ENCODE results near the gene LRRC59. TPM values are rescaled to one million over a fixed set of nuclear protein-coding genes. Genes with fewer than 3 reads are reported as not detected.

LRRC59 gene
- total and polyA plus RNA-seq, 2 of the 13 experiments (the other 11 are each of a cell fraction or from before 2014, with no cell fraction given): 87.3 to 222 TPM

DNA sequence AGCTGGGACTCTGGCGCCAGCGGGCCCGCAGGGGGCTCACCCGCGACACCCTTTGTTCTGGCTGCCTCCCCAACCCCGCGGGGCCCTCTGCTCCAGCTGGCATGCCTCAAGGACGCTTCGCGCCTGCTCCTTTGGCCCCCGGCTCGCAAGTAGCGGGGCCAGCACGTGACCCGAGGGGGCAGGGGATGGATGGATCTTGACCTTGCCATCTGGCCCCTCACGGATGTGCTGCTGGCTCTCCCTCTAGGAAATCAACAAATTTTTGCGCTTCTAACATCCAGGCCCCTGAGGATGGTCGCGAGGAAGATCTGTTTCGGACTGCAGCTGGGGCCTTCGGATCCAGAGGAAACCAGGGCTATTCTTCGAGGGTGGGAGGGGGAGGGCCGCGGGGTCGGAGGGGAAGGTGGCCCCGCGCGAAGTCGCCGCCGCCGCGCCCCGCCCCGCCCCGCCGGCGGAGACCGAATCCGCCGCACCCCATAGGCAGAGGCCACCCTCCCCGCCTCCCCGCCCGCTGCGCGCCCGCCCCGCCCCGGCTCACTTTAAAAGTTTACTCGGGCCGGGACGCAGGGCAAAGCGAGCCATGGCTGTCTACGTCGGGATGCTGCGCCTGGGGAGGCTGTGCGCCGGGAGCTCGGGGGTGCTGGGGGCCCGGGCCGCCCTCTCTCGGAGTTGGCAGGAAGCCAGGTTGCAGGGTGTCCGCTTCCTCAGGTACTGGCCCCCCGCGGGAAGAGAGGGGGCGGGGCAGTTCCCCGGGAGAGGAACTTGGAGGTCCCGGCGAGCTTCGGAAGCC lies 28.6 kb upstream of the LRRC59 start, which contains the start of gene ACSF2:
Gene ACSF2 (plus strand): TSS at position 537 of the 790 bp plus-strand sequence. CDS start 44 bp downstream, at position 581.
- DNase-seq (ENCODE audit: low spot score) (peak; percentile 54), ATAC-seq (peak; percentile 67), FAIRE-seq (no peak)
- WGBS (ENCODE audit: low lambda C conversion rate): 4% methylated on average over 40 of the region's 70 CpGs
- ChIA-PET POLR2A (interaction anchor here (0.6 to 5.6 kb wide), 9 partner anchors 10 to 64 kb away, joined by 3 to 99 read pairs (median 5); partner anchors contain the start of genes LRRC59 and RSAD1), CTCF (ENCODE audit: low intra/inter-chr PET ratio, low total read pairs) (no interaction called here)
- Histone ChIP-seq H4K20me1 (ENCODE audit: insufficient read depth, low read length) (no peaks in the 10 kb centered on the region), H3K27me3 (ENCODE audit: control insufficient read depth in 1 of 2, insufficient read depth in 2 of 2, low read length in 2 of 2) (no peaks in the 10 kb centered on the region; a peak in 1 of 5 replicates), H3K9ac (ENCODE audit: insufficient read depth, low read depth, low read length) (peak within 1 kb of the TSS; percentile 84), H3K4me3 (replicated peaks in 1 of 3; ENCODE audit: insufficient read depth in 1 of 3, low read depth in 2 of 3, low read length in 3 of 3) (peak within 1 kb of the TSS; percentile 74 to 91 (median 90)), H3K27ac (ENCODE audit: extremely low read length, insufficient read depth, low read length) (peak within 1 kb of the TSS; percentile 83), H3K4me2 (ENCODE audit: low read depth, low read length) (peak within 1 kb of the TSS; percentile 100), H3K9me3 (ENCODE audit: low read length) (no peaks in the 10 kb centered on the region), H3K4me1 (ENCODE audit: insufficient read depth, low read length) (peaks cover 92% of the 10 kb centered on the region), H3K36me3 (replicated peaks in 1 of 2; ENCODE audit: control insufficient read depth in 1 of 2, insufficient read depth in 2 of 2, low read length in 2 of 2) (no peaks in the 10 kb centered on the region), H2AFZ (ENCODE audit: low read length) (peak within 1 kb of the TSS; percentile 10), H3K79me2 (ENCODE audit: insufficient read depth, low read length) (peaks cover 29% of the 10 kb centered on the region)
- intact Hi-C loops (cut with micrococcal nuclease; ENCODE audit: unreplicated experiment) (no loop called here), in situ Hi-C loops (cut with HindIII; ENCODE audit: extremely low pct_ligation_motif_present, low pct_unique_long_range_greater_than_20kb) (no loop called here)
- no TSS peak for BruUV-seq (replicated peaks)
- TF ChIP-seq ZNF616 (CRISPR knock-in tag; IDR thresholded peaks at IDR 0.05; ENCODE audit: low read depth): no peak
- TF ChIP-seq ZNF205 (CRISPR knock-in tag; IDR thresholded peaks at IDR 0.05): peak; percentile 42; the same call in 1 of the 2 replicates
- no peak for TF ChIP-seq ZNF543 (CRISPR knock-in tag; IDR thresholded peaks at IDR 0.05)
- TF ChIP-seq, protein P1, sequence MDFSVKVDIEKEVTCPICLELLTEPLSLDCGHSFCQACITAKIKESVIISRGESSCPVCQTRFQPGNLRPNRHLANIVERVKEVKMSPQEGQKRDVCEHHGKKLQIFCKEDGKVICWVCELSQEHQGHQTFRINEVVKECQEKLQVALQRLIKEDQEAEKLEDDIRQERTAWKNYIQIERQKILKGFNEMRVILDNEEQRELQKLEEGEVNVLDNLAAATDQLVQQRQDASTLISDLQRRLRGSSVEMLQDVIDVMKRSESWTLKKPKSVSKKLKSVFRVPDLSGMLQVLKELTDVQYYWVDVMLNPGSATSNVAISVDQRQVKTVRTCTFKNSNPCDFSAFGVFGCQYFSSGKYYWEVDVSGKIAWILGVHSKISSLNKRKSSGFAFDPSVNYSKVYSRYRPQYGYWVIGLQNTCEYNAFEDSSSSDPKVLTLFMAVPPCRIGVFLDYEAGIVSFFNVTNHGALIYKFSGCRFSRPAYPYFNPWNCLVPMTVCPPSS (IDR thresholded peaks at IDR 0.05): no peak
- no peak for TF ChIP-seq GFI1 (CRISPR knock-in tag; IDR thresholded peaks at IDR 0.05; ENCODE audit: borderline replicate concordance)
- no peak for TF ChIP-seq RNF2 (conservative IDR thresholded peaks at IDR 0.05; ENCODE audit: low read depth)
- TF ChIP-seq ZNF34 (CRISPR knock-in tag; IDR thresholded peaks at IDR 0.05; ENCODE audit: borderline replicate concordance): no peak
- TF ChIP-seq ATF7-NPFF (CRISPR knock-in tag; IDR thresholded peaks at IDR 0.05; ENCODE audit: low read depth): peak; percentile 61; the same call in 1 of the 2 replicates
- TF ChIP-seq, protein P2, sequence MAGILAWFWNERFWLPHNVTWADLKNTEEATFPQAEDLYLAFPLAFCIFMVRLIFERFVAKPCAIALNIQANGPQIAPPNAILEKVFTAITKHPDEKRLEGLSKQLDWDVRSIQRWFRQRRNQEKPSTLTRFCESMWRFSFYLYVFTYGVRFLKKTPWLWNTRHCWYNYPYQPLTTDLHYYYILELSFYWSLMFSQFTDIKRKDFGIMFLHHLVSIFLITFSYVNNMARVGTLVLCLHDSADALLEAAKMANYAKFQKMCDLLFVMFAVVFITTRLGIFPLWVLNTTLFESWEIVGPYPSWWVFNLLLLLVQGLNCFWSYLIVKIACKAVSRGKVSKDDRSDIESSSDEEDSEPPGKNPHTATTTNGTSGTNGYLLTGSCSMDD (CRISPR knock-in tag; IDR thresholded peaks at IDR 0.05): no peak
- TF ChIP-seq ZNF775 (CRISPR knock-in tag; IDR thresholded peaks at IDR 0.05; ENCODE audit: borderline replicate concordance): no peak
- peak; percentile 34; the same call in 1 of the 2 replicates for TF ChIP-seq FOSL2 (CRISPR knock-in tag; IDR thresholded peaks at IDR 0.05)
- TF ChIP-seq TSC22D2 (CRISPR knock-in tag; IDR thresholded peaks at IDR 0.05; ENCODE audit: borderline replicate concordance): peak; percentile 39; the same call in 1 of the 2 replicates
- TF ChIP-seq, protein P3, sequence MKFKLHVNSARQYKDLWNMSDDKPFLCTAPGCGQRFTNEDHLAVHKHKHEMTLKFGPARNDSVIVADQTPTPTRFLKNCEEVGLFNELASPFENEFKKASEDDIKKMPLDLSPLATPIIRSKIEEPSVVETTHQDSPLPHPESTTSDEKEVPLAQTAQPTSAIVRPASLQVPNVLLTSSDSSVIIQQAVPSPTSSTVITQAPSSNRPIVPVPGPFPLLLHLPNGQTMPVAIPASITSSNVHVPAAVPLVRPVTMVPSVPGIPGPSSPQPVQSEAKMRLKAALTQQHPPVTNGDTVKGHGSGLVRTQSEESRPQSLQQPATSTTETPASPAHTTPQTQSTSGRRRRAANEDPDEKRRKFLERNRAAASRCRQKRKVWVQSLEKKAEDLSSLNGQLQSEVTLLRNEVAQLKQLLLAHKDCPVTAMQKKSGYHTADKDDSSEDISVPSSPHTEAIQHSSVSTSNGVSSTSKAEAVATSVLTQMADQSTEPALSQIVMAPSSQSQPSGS (CRISPR knock-in tag; IDR thresholded peaks at IDR 0.05): no peak; the same call in 1 of the 2 replicates
- TF ChIP-seq ZNF30 (CRISPR knock-in tag; IDR thresholded peaks at IDR 0.05): no peak
- no peak for TF ChIP-seq SYNCRIP (IDR thresholded peaks at IDR 0.05; ENCODE audit: insufficient read depth, low read depth, low read length)
- TF ChIP-seq BCL6 (CRISPR knock-in tag; IDR thresholded peaks at IDR 0.05): peak; percentile 72
- TF ChIP-seq MYC (CRISPR knock-in tag; IDR thresholded peaks at IDR 0.05; ENCODE audit: borderline replicate concordance): peak; percentile 75; the same call in 1 of the 2 replicates
- TF ChIP-seq ARNT (IDR thresholded peaks at IDR 0.05): no peak
- TF ChIP-seq FOXK1 (CRISPR knock-in tag; IDR thresholded peaks at IDR 0.05; ENCODE audit: borderline replicate concordance, low read depth): peak; percentile 19; the same call in 1 of the 2 replicates
- TF ChIP-seq NFE2L1 (CRISPR knock-in tag; IDR thresholded peaks at IDR 0.05; ENCODE audit: borderline replicate concordance): peak; percentile 54; the same call in 1 of the 2 replicates
- TF ChIP-seq NR2F1 (CRISPR knock-in tag; IDR thresholded peaks at IDR 0.05): no peak; a peak in 1 of 4 replicates

All from HepG2 (cell line).